ENCODE data around the gene DTD1. TPM values are rescaled to one million over a fixed set of nuclear protein-coding genes. Genes with fewer than 3 reads are reported as not detected.

The DTD1 gene
- total RNA-seq, 5 donors from 2014 or later (not counting 1 experiment from before 2014, with no cell fraction given), result 15.5 to 24.9 (median 22.0) TPM

- Histone ChIP-seq H3K9me3 (no peaks in the 10 kb centered on the region), H3K4me1 (ENCODE audit: control insufficient read depth in 1 of 2, extremely low read depth in 1 of 2, insufficient read depth in 2 of 2, low read length in 2 of 2) (peaks cover 0 to 8% of the 10 kb centered on the region in 2 experiments), H3K4me3 (ENCODE audit: control insufficient read depth in 1 of 2, extremely low read depth in 1 of 2, low read length in 1 of 2) (no peak overlapping the region), H3K36me3 (ENCODE audit: control insufficient read depth in 2 of 2, extremely low read depth in 1 of 2, insufficient read depth in 1 of 2, low read length in 1 of 2) (no peaks in the 10 kb centered on the region), H3K27ac (ENCODE audit: low read length) (no peak overlapping the region), H3K27me3 (replicated peaks in 1 of 2; ENCODE audit: control insufficient read depth in 2 of 2, extremely low read depth in 1 of 2, insufficient read depth in 2 of 2, low read length in 1 of 2) (no peaks in the 10 kb centered on the region)
- ATAC-seq (replicated peaks in 1 of 4), result no peak
- POLR2A ChIA-PET, result no interaction called here
- Mint-ChIP-seq H3K9me3 (no peaks in the 10 kb centered on the region), H3K27ac (no peak overlapping the region), H3K4me3 (no peak overlapping the region), H3K36me3 (peaks cover 22% of the 10 kb centered on the region), H3K27me3 (no peaks in the 10 kb centered on the region), H3K4me1 (peaks cover 26 to 40% (median 28%) of the 10 kb centered on the region in 3 donors)
- DNase-seq, result no peak
- WGBS (ENCODE audit: insufficient coverage), result 89% methylated on average over 3 of the region's 6 CpGs
- CTCF ChIA-PET, result no interaction called here
These were observed 141.5 kb downstream of the DTD1 start for GRCh38 chr20:18729231-18729825.

- no CpG with 5 or more reads among the region's 1 CpG for WGBS (ENCODE audit: insufficient coverage)
- H3K9me3 Mint-ChIP-seq, result no peaks in the 10 kb centered on the region
- Histone ChIP-seq H3K4me3 (ENCODE audit: control insufficient read depth in 1 of 2, extremely low read depth in 1 of 2, low read length in 1 of 2) (no peak overlapping the region), H3K27ac (ENCODE audit: low read length) (no peak overlapping the region), H3K4me1 (ENCODE audit: control insufficient read depth in 1 of 2, extremely low read depth in 1 of 2, insufficient read depth in 2 of 2, low read length in 2 of 2) (peaks cover 0 to 11% of the 10 kb centered on the region in 2 experiments), H3K9me3 (no peaks in the 10 kb centered on the region), H3K27me3 (replicated peaks in 1 of 2; ENCODE audit: control insufficient read depth in 2 of 2, extremely low read depth in 1 of 2, insufficient read depth in 2 of 2, low read length in 1 of 2) (no peaks in the 10 kb centered on the region), H3K36me3 (ENCODE audit: control insufficient read depth in 2 of 2, extremely low read depth in 1 of 2, insufficient read depth in 1 of 2, low read length in 1 of 2) (no peaks in the 10 kb centered on the region)
- no peak overlapping the region for H3K27ac Mint-ChIP-seq
- ChIA-PET CTCF (no interaction called here), POLR2A (interaction anchor here in 1 of 2 donors (0.6 kb wide), 1 partner anchor 117 kb away, joined by 3 read pairs; no protein-coding TSS in a partner anchor)
- H3K4me3 Mint-ChIP-seq, result no peak overlapping the region
- ATAC-seq (replicated peaks in 1 of 4) (no peak), DNase-seq (no peak)
- H3K36me3 Mint-ChIP-seq, result peaks cover 31% of the 10 kb centered on the region
- H3K4me1 Mint-ChIP-seq, result peaks cover 18 to 36% (median 25%) of the 10 kb centered on the region in 3 donors
- no peaks in the 10 kb centered on the region for H3K27me3 Mint-ChIP-seq
These were observed 144.1 kb downstream of the DTD1 start for GRCh38 chr20:18731940-18732339.

DNA sequence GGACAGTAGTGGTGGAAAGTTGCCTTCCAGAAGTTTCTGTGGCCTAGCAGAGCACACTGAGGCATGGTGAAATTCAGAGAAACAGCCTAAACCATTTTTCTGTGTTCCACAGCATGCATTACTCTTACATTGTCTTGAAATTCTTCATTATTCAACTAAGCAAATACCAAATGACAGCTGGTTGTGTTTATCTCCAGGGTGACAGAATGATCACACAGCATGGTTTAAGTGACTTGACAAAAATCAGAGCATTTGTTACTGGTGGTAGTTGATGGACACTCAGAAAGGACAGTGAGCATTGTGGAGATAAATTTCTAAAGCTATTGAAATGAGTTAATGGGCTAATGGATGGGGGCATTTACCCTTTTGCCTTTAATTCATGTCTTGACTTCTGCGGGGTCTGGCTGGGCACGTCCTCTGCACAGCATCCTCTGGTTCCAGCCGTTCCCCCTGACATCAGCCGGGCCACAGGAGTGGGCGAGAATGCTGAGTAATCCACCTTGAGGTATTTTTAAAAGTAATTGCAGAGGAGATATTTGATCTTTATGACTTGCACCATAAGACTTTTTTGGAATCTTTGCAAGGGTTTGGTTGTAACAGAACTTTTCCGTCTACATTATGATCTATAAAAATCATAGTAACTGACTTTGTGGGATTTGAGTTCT lies 146.8 kb downstream of the DTD1 start:
- Histone ChIP-seq H3K4me3 (ENCODE audit: control insufficient read depth in 1 of 2, extremely low read depth in 1 of 2, low read length in 1 of 2) (no peak overlapping the region), H3K36me3 (ENCODE audit: control insufficient read depth in 2 of 2, extremely low read depth in 1 of 2, insufficient read depth in 1 of 2, low read length in 1 of 2) (no peaks in the 10 kb centered on the region), H3K27ac (ENCODE audit: low read length) (no peak overlapping the region), H3K4me1 (ENCODE audit: control insufficient read depth in 1 of 2, extremely low read depth in 1 of 2, insufficient read depth in 2 of 2, low read length in 2 of 2) (peaks cover 0 to 26% of the 10 kb centered on the region in 2 experiments), H3K9me3 (no peaks in the 10 kb centered on the region), H3K27me3 (replicated peaks in 1 of 2; ENCODE audit: control insufficient read depth in 2 of 2, extremely low read depth in 1 of 2, insufficient read depth in 2 of 2, low read length in 1 of 2) (no peaks in the 10 kb centered on the region)
- ATAC-seq (replicated peaks in 1 of 4), result no peak
- WGBS (ENCODE audit: insufficient coverage), result 89% methylated on average over 3 of the region's 6 CpGs
- Mint-ChIP-seq H3K4me3 (no peak overlapping the region), H3K36me3 (peaks cover 27% of the 10 kb centered on the region), H3K4me1 (peaks cover 18 to 42% (median 33%) of the 10 kb centered on the region in 3 donors), H3K27ac (no peak overlapping the region), H3K27me3 (no peaks in the 10 kb centered on the region), H3K9me3 (no peaks in the 10 kb centered on the region)
- ChIA-PET CTCF (no interaction called here), POLR2A (no interaction called here)
- no peak for DNase-seq

DNA sequence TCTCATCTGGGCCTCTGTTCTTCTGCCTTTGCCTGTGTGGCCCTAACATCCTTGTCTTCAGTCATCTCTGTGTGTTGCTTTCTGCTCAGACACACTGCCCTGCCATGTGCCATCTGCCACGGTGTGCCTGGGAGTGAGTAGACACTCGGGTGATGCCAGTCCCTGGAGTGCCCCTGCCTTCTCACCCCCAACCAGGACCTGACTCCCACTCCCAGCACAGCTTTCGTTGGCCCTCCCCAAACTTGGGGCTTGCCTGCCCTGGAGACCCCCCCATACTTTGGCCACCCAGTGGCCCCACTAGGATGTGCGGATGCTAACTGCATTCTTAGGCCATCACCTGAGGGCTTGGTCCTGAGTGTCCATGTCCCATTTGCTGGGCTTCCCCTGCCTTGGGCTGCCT lies 149.3 kb downstream of the DTD1 start:
- H3K27ac ChIP-seq (ENCODE audit: low read length), result no peak overlapping the region
- POLR2A ChIA-PET, result interaction anchor here in 1 of 2 donors (0.7 kb wide), 1 partner anchor 1503 kb away, joined by 3 read pairs; no protein-coding TSS in a partner anchor
- WGBS (ENCODE audit: insufficient coverage), result 87% methylated on average over 4 of the region's 4 CpGs
- H3K4me3 ChIP-seq (ENCODE audit: control insufficient read depth in 1 of 2, extremely low read depth in 1 of 2, low read length in 1 of 2), result no peak overlapping the region
- no peak for ATAC-seq (replicated peaks in 1 of 4)
- no peak for DNase-seq
- peaks cover 30% of the 10 kb centered on the region for H3K36me3 Mint-ChIP-seq
- peaks cover 0 to 26% of the 10 kb centered on the region in 2 experiments for H3K4me1 ChIP-seq (ENCODE audit: control insufficient read depth in 1 of 2, extremely low read depth in 1 of 2, insufficient read depth in 2 of 2, low read length in 2 of 2)
- H3K27me3 Mint-ChIP-seq, result no peaks in the 10 kb centered on the region
- H3K27ac Mint-ChIP-seq, result peak overlapping the region in 1 of 2 donors; percentile 66
- H3K27me3 ChIP-seq (replicated peaks in 1 of 2; ENCODE audit: control insufficient read depth in 2 of 2, extremely low read depth in 1 of 2, insufficient read depth in 2 of 2, low read length in 1 of 2), result no peaks in the 10 kb centered on the region
- H3K36me3 ChIP-seq (ENCODE audit: control insufficient read depth in 2 of 2, extremely low read depth in 1 of 2, insufficient read depth in 1 of 2, low read length in 1 of 2), result no peaks in the 10 kb centered on the region
- H3K9me3 Mint-ChIP-seq, result no peaks in the 10 kb centered on the region
- H3K4me3 Mint-ChIP-seq, result no peak overlapping the region
- CTCF ChIA-PET, result no interaction called here
- peaks cover 23 to 42% (median 30%) of the 10 kb centered on the region in 3 donors for H3K4me1 Mint-ChIP-seq
- H3K9me3 ChIP-seq, result no peaks in the 10 kb centered on the region

- ATAC-seq (replicated peaks in 1 of 4) (peak in 2 of 4 experiments; percentile 70 to 91), DNase-seq (peak in 22 of 35 experiments; percentile 3 to 56 (median 22))
- Mint-ChIP-seq H3K4me3 (no peak overlapping the region), H3K36me3 (peaks cover 30% of the 10 kb centered on the region), H3K9me3 (no peaks in the 10 kb centered on the region), H3K27ac (peak overlapping the region in 1 of 2 donors; percentile 66), H3K27me3 (no peaks in the 10 kb centered on the region), H3K4me1 (peaks cover 23 to 42% (median 30%) of the 10 kb centered on the region in 3 donors)
- Histone ChIP-seq H3K27me3 (replicated peaks in 1 of 2; ENCODE audit: control insufficient read depth in 2 of 2, extremely low read depth in 1 of 2, insufficient read depth in 2 of 2, low read length in 1 of 2) (no peaks in the 10 kb centered on the region), H3K4me3 (ENCODE audit: control insufficient read depth in 1 of 2, extremely low read depth in 1 of 2, low read length in 1 of 2) (no peak overlapping the region), H3K9me3 (no peaks in the 10 kb centered on the region), H3K27ac (ENCODE audit: low read length) (peak overlapping the region; percentile 46), H3K36me3 (ENCODE audit: control insufficient read depth in 2 of 2, extremely low read depth in 1 of 2, insufficient read depth in 1 of 2, low read length in 1 of 2) (no peaks in the 10 kb centered on the region), H3K4me1 (ENCODE audit: control insufficient read depth in 1 of 2, extremely low read depth in 1 of 2, insufficient read depth in 2 of 2, low read length in 2 of 2) (peaks cover 0 to 26% of the 10 kb centered on the region in 2 experiments)
- WGBS (ENCODE audit: insufficient coverage), result 60% methylated on average over 2 of the region's 5 CpGs
- POLR2A ChIA-PET, result no interaction called here
- CTCF ChIA-PET, result no interaction called here
These were observed 150.2 kb downstream of the DTD1 start for GRCh38 chr20:18738055-18738454.

DNA sequence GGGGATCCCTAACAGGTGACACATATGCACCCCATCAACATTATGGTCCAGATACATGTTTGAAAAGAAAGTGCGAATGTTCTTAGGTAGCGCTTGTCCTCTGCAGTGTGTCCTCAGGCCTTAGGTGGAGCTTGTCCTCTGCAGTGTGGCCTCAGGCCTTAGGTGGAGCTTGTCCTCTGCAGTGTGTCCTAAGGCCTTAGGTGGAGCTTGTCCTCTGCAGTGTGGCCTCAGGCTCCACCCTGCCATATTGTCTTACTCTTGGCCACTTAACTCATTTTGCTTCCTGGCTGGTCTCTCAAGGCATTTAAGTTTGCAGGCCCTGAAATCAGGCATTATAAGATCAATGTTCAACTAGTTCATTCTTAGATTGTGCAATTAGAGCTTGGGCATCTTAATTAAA lies 151.0 kb downstream of the DTD1 start:
- Histone ChIP-seq H3K27ac (ENCODE audit: low read length) (peak overlapping the region; percentile 46), H3K27me3 (replicated peaks in 1 of 2; ENCODE audit: control insufficient read depth in 2 of 2, extremely low read depth in 1 of 2, insufficient read depth in 2 of 2, low read length in 1 of 2) (no peaks in the 10 kb centered on the region), H3K4me3 (ENCODE audit: control insufficient read depth in 1 of 2, extremely low read depth in 1 of 2, low read length in 1 of 2) (no peak overlapping the region), H3K9me3 (no peaks in the 10 kb centered on the region), H3K36me3 (ENCODE audit: control insufficient read depth in 2 of 2, extremely low read depth in 1 of 2, insufficient read depth in 1 of 2, low read length in 1 of 2) (no peaks in the 10 kb centered on the region), H3K4me1 (ENCODE audit: control insufficient read depth in 1 of 2, extremely low read depth in 1 of 2, insufficient read depth in 2 of 2, low read length in 2 of 2) (peaks cover 0 to 26% of the 10 kb centered on the region in 2 experiments)
- no peaks in the 10 kb centered on the region for H3K9me3 Mint-ChIP-seq
- peaks cover 23 to 42% (median 30%) of the 10 kb centered on the region in 3 donors for H3K4me1 Mint-ChIP-seq
- H3K27me3 Mint-ChIP-seq, result no peaks in the 10 kb centered on the region
- no peak for DNase-seq
- ATAC-seq (replicated peaks in 1 of 4), result no peak
- ChIA-PET POLR2A (no interaction called here), CTCF (no interaction called here)
- peaks cover 30% of the 10 kb centered on the region for H3K36me3 Mint-ChIP-seq
- no peak overlapping the region for H3K4me3 Mint-ChIP-seq
- WGBS (ENCODE audit: insufficient coverage), result 100% methylated on average over 2 of the region's 2 CpGs
- H3K27ac Mint-ChIP-seq, result peak overlapping the region in 1 of 2 donors; percentile 66

All from T-cell (primary cell).